DMS53 (cell line): ENCODE measurements around the gene USP7.
A peak's percentile ranks its signal among the peaks of the same experiment; 100 is the strongest.
"Not testable (repeated sequence)": the region's sequence is repeated elsewhere in the genome, so short reads cannot be mapped to it uniquely, and the experiment has no call there.

ENCODE experiments used
- DNase-seq: peaks from one replicate; lab custom pipeline; 2025; lab: John Stamatoyannopoulos, UW

USP7 gene

DNA sequence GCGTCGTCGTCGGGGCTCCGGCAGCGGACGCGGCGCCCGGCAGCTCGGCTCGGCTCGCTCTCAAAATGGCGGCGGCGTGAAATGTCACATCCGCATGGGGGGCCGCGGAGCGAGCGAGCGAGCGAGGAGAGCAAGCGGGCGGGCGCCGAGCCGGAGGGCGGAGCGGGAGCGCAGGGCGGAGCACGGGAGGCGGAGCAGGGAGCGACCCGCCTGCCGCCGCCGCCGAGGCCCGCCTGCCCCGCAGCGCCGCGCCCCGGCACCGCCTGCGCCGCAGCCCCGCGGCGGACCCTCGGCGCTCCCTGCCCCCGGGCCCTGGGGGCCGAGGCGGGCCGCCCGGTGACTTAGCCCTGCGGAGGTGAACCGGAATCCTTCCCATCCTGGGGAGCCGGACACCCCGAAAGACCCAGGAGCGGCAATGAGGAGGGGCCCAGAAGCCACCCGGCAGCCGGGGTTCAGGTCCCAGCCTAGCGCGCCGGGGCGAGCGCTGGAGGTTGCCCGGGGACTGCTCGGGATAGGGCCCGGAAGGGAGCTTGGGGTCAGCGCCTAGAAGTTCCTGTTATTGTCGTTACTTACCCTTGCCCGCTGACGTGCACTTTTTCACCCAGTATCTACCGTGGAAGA, at the start of gene USP7:
Gene USP7 (minus strand): TSS at position 86 of the 621 bp plus-strand sequence. CDS start 621 bp downstream, outside the sequence.
- DNase-seq, result peak; percentile 93

DNA sequence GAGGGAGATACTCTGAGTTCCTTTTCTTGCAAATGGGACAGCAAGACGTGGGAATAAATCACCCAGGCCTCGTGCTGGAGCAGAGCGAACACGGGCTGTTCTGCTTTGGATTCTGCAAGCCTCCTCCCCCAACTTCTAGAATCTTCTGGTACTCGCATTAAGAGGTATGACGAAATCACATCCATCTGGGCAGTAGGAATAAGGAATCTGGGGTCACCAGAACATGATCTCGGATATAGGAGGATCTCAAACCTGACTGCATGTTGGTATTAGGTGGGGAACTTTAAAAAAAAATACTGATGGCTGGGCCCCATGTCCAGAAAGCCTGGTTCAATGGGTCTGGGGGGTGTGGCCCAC, 49.8 kb upstream of the USP7 start:
- DNase-seq, result no peak

DNA sequence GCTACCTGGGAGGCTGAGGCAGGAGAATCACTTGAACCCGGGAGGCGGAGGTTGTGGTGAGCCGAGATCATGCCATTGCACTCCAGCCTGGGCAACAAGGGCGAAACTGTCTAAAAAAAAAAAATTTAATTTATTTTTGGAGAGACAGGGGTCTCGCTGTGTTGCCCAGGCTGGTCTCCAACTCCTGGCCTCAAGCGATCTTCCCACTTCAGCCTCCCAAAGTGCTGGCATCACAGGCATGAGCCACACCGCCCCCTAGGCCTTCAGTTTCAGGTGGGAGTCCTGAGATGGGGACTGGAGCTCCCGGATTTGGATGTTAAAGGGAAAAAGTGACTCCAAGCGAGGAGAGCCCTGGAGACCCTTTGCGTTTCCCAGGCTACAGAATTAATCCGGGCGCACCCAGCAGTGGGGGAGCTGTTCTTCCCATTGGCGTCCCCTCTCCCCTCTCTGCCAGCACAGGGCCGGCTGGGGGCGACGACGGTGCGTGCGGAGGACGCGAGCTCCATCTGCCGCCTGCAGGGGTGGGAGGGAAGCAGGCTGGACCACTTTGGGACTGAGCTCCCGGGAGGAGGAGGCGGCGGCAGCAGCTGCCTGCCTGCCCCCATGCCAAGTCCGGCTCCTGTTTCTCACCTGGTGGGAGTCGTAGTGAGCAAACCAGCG, 49.3 kb upstream of the USP7 start:
- DNase-seq, result peak; percentile 10

DNA sequence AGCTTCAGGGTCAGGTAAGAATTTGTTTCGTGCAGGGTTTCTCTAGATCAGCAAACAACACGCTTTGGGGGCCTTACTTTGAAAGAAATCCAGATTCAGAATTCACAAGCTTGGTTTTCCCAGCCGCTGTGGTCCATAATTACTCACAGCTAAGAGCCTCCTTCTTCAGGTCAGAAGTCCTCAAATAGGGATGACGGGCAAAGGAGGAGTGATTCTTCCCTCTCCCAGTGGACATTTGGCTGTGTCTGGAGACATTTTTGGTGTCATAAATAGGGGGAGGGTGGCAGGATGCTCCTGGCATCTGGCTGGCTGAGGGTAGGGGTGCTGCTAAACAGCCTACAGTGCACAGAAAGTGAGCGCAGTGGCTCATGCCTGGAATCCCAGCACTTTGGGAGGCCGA, 48.6 kb upstream of the USP7 start:
- no peak for DNase-seq

DNA sequence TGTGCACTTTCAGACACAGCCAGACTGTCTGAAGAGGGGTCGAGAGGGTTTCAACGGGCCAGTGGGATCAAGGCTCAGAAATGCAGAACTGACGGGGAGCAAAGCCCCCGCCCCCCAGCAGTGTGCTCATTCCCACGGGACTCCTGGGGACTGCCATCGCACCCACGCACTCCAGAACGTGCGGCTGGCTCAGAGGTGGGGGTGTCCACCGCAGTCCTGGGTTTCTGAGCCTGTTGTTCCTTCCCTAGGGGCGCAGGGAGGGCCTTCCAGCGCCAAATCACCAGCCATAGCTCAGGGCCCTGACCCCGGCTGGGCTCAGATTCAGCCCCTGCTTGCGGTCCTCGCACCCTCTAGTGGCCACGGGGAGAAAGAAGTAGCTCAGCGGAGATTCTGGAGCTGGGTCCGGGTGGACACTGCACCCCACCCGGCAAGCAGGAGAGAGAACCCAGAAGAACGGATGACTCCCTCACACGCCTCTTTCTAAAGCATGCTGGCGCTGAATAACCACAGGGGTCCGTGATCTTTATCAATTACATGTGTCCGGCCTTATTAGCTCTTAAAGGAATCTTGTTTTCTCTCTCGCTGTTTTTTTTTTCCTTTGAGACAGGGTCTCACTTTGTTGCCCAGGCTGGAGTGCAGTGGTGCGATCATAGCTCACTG, 45.0 kb upstream of the USP7 start:
- DNase-seq, result peak; percentile 85

DNA sequence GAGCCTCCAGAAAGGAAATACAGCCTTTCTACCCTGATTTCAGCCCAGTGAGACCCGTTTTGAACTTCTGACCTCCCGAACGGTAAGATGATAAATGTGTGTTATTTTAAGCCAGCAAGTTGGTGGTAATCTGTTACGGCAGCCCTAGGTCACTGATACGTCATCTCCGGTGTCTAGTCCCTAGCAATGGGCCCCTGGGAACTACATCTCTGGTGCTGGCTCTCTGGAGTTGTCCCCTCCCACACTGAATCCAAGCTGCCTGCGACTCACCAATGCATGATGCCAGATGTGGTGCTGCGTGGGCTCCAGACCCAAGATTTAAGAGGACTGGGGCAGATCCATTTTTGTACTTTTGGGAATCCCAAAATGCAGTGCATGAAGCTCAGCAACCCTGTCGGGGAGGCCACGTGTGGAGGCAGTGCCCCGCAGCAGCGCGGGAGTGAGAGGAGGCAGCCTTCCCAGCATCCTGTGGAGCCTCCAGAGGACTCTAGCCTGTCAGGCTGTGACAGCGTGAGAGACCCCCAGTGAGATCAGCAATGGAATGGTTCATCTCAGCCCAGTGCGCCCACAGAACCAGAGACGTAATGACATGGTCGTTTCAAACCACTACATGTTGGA, 43.6 kb upstream of the USP7 start:
- DNase-seq, result no peak

DNA sequence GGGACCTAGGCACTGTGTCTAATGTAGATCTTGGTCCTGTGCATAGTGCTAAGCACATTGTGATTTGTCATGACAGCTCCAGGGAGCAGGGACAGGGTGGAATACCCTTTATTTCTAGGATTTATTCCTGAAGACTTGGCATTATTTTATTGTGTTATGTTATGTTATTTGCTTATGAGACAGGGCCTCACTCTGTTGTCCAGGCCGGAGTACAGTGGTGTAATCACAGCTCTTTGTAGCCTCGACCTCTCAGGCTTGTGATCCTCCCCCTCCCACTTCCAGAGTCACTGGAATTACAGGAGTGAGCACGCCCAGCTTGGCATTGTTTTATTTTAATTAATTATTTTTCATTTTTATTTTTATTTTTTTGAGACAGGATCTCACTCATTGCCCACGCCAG, 40.5 kb upstream of the USP7 start:
- no peak for DNase-seq

DNA sequence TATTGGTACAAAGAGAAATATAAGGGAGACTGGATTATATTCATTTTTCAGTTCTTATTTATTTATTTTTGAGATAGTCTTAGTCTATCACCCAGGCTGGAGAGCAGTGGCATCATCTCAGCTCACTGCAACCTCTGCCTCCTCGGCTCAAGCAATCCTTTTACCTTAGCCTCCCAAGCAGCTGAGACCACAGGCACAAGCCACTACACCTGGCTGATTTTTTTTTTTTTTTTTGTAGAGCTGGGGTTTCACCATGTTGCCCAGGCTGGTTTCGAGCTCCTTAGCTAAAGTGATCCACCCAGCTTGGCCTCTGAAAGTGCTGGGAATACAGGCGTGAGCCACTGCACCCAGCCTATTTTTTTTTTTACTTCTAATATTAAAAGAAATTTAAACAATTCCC, 40.1 kb upstream of the USP7 start:
- DNase-seq, result no peak

DNA sequence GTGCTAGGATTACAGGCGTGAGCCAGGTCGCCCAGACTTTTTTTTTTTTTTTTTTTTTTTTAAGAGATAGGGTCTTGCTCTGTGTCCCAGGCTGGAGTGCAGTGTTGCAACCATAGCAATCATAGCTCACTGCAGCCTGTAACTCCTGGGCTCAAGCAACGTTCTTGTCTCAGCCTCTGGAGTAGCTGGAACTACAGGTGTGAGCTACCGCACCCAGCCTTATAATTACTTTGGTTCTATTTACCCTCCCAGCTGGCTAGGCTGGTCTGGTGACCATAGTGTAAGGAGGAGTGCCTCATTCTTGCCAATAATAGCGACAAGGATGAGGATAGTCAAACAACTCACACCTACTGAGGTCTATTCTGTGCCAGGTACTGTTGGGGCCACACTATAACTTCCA, 39.6 kb upstream of the USP7 start:
- peak; percentile 50 for DNase-seq

DNA sequence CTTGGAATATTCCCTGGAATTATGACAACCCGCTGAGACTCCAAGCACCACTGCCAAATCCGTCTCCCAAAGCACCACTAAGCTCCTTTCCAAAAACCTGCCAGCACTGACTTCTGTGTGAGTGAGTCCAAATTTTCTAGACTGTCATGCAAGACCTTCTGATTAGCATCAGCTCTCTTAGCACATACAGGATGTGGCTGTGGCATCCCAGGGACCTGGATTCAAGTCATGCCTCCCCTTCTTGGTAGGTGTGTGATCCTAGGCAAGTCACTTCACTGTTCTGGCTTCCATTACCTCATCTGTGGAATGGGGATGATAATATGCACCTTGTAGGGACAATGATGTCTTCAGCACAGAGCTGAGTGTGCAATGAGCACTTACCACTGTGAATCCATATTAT, 38.3 kb upstream of the USP7 start:
- no peak for DNase-seq

DNA sequence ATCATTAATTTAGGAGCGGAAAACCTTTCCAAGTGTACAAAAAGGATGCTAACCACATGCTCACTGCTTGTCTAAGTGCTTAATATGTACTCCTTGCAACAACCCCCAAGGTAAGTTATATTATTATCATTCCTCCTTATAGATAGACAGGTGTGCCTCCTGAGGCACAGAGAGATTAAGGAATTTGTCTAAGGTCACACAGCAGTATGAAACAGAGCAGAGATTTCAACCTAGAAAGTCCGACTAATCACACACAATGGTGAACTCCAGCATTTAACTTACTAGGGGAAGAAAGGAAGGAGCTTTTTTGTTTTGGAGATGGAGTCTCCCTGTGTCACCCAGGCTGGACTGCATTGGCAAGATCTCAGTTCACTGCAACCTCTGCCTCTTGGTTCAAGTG, 37.0 kb upstream of the USP7 start:
- no peak for DNase-seq

DNA sequence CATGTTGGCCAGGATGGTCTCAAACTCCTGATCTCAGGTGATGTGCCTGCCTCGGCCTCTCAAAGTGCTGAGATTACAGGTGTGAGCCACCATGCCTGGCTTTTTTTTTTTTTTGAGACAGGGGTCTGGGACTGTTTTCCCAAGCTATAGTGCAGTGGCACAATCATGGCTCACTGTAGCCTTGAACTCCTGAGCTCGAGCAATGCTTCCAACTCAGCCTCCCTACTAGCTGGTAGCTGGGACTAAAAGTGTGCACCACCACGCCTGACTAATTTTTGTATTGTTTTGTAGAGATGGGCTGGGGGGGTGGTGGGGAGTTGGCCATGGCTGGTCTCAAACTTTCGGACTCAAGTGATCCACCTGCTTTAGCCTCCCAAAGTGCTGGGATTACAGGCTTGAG, 36.1 kb upstream of the USP7 start:
- DNase-seq, result no peak

DNA sequence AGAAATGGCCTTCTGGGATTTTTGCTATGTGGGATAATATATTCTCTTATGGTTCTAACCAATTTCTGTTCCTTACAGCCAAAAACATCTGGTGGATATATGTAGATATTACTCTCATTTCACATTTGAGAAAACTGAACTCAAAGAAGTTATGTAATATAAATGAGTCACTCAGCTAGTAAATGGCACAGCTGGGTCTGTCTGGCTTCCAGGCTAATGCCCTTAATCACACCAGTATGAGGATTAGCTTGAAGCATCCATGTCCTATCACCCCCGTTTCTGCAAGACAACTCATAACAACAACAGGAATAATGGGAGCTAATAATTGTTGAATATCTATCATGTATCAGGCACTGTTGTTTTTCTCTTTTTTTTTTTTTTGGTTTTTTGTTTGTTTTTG, 34.4 kb upstream of the USP7 start:
- DNase-seq, result no peak

DNA sequence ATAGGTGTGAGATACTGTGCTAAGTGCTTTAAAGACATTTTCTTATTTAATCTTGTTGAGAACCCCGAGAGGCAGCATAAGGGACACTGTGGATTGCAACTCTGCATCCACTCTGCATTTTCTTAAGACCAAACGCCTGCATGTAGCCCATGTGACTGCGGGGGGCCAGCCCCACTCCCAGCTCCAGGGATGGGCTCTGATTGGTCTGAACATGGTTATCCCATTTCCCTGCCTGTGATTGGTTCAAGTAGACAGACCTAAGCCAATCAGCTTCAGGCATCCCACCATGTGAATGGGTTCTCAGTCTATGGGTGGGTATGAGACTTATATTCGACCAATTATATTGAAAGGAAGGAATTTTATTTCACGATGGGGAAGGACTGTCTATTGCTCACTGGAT, 33.2 kb upstream of the USP7 start:
- DNase-seq, result no peak

DNA sequence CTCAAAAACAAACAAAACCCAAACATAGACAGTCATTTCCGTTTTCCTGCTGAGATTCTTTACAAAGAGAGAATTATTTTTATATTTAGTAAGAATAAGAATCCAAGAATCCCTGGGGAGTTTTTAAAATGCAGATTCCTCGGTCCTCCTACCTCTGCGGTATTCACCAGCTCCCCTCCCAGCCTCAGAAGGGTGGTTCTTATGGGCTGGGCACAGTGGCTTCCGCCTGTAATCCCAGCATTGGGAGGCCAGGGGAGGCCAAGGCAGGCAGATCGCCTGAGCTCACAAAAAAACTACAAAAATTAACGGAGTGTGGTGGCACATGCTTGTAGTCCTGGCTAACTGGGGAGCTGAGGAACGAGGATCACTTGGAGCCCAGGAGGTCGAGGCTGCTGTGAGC, 26.7 kb upstream of the USP7 start:
- DNase-seq, result no peak

DNA sequence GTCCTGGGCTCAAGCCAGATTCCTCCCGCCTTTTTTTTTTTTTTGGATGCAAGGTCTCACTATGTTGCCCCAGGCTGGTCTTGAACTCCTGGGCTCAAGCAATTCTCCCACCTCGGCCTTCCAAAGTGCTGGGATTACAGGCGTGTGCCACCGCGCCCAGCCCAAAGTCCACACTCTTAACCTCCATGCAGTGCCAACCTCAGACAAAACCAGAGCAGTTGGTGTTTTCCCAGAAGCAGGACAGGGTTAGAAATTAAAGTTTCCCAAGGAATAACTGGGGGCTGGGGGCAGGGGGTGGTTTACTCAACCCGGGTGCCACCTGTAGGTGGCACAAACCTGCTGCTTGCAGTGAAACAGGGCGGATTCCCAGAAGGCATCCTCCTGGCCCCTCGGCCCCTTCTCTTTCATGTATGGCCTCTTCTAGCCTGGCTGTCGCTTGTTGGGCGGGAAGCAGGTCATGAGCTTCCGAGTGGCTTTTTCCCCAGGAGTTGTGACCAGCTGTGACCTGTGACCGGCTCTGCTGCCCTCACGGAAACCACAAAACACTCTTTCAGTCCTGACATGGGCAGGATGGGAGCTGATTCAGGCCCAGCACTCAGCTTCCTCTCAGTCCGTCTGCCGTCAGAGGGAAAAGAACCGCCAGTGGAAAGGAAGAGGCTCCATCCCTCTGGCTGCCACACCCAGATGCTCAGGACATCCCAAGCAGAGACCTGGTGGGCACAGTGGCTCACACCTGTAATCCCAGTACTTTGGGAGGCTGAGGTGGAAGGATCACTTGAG, 25.6 kb upstream of the USP7 start:
- DNase-seq, result no peak

DNA sequence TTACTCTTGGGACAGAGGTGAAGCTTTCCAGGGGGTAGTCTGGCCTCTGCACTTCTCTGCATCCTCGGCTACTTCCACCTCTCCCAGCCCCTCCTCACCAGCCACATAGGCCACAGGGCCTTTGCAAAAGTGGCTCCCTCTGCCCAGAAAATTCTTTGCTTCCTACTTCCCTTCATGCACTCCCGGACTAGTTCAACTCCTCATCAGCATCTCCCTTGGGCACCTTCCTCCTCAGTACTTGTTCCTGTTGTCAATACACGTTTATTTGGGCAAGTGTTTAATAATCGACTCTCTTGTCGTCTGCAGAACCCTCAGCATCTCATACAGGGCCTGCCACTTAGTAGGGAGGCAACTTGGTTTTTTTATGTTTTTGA, 23.1 kb upstream of the USP7 start:
- no peak for DNase-seq

DNA sequence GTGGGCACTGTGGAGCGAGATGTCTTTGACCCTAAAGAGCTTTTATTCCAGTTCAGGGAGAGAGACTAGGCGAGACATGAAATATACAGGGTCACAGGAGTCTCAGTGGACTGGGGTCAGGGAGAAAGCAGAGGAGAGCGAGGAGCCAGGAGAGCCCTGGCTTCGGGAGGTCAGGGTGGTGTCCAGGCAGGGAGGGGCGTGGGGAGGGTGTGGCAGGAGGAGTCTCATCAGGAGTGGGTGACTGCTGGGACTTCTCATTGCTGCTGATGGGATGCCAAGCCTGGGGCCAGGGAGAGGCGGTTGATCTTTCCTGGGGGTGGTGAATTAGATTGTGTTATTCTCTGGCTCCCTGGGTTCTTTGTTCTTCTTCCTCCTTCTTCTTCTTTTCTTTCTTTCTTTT, 22.4 kb upstream of the USP7 start:
- no peak for DNase-seq

DNA sequence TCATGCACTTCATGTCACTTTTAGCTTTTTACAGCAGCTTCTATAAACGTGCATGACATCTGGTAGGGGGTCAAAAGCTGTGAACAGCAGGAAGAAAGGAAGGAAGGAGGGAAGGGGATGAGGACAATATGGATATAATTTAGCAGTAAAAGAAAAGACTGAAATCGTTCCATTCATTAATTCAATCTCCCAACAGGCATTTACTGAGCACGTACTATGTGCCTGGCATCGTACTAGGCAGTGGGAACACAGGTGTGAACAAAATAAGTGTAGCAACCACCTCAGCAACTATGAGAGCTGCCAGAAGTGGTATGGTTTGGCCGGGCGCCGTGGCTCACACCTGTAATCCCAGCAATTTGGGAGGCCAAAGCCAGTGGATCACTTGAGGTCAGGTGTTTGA, 19.1 kb upstream of the USP7 start:
- DNase-seq, result no peak

DNA sequence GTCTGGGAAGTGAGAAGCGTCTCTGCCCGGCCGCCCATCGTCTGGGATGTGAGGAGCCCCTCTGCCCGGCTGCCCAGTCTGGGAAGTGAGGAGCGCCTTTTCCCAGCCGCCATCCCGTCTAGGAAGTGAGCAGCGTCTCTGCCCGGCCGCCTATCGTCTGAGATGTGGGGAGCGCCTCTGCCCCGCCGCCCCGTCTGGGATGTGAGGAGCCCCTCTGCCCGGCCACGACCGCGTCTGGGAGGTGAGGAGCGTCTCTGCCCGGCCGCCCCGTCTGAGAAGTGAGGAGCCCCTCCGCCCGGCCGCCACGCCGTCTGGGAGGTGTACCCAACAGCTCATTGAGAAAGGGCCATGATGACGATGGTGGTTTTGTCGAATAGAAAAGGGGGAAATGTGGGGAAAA, 18.2 kb upstream of the USP7 start:
- not testable (repeated sequence) for DNase-seq

DNA sequence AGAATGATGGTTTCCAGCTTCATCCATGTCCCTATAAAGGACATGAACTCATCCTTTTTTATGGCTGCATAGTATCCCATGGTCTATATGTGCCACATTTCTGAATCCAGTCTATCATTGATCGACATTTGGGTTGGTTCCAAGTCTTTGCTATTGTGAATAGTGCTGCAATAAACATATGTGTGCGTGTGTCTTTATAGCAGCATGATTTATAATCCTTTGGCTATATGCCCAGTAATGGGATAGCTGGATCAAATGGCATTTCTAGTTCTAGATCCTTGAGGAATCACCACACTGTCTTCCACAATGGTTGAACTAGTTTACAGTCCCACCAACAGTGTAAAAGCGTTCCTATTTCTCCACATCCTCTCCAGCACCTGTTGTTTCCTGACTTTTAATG, 12.5 kb upstream of the USP7 start:
- not testable (repeated sequence) for DNase-seq

DNA sequence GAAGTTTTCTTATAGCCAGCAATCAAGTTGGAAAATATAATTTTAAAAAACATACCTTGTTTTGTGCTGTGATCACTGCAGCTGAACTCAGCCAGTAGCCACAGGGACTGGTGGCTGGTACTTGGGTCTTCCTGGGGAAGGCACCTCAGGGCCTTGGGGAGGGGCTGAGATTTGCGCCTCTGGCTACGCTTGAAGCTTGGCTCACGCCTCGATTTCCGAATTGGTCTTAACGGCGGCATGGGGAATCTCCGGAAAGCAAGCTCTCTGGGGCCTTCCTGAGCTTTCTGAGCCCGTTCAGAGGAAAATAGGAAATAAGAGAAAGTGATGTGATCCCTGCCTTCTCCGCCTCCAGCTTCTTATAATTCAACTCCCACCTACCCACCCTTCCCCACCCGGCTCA, 11.3 kb upstream of the USP7 start:
- no peak for DNase-seq
